GM12874 (cell line): ENCODE results near the gene TFAP2D.

ENCODE experiments used
- CTCF ChIP-seq: IDR thresholded peaks from 2 replicates; pipeline ENCODE4 v1.5.1; 2011; ENCODE audit warnings: low read depth, mild to moderate bottlenecking, control low read depth, low read length, moderate library complexity; ENCODE audit not compliant: insufficient read depth

TFAP2D gene

GRCh38 chr6:50778696-50779095 lies 65.4 kb downstream of the TFAP2D start:
- TF ChIP-seq CTCF: no peak

- no peak for TF ChIP-seq CTCF
Observed at GRCh38 chr6:50780382-50780781, 67.1 kb downstream of the TFAP2D start.

- no peak for TF ChIP-seq CTCF
Observed at GRCh38 chr6:50785921-50786320, 72.6 kb downstream of the TFAP2D start.

GRCh38 chr6:50791900-50792508 lies 78.7 kb downstream of the TFAP2D start:
- TF ChIP-seq CTCF: peak; percentile 60

- TF ChIP-seq CTCF: no peak
Observed at GRCh38 chr6:50792771-50793170, 79.4 kb downstream of the TFAP2D start.

GRCh38 chr6:50795574-50795973 lies 82.2 kb downstream of the TFAP2D start:
- no peak for TF ChIP-seq CTCF

- TF ChIP-seq CTCF: no peak
Observed at GRCh38 chr6:50804283-50804682, 91.0 kb downstream of the TFAP2D start.
